Bronchial epithelial cell (primary cell): ENCODE data around the gene TRABD2A. TPM values are rescaled to one million over a fixed set of nuclear protein-coding genes. Genes with fewer than 3 reads are reported as not detected.

Experiments
- DNase-seq: peaks from one replicate; pipeline ENCODE4 v3.0.0-alpha.2; 2010; ENCODE audit warnings: low read depth
- FAIRE-seq: peaks from 2 replicates; lab custom pipeline; 2011; peaks lifted over from hg19 to GRCh38; lab: Jason Lieb, UNC
- H3K27me3 ChIP-seq: 2 replicates; pipeline ENCODE4 v1.5.1; 2011; ENCODE audit warnings: low read length; ENCODE audit not compliant: control insufficient read depth, insufficient read depth
- H3K36me3 ChIP-seq: 2 replicates; pipeline ENCODE4 v1.5.1; 2011; ENCODE audit warnings: low read length; ENCODE audit not compliant: control insufficient read depth, insufficient read depth
- H3K4me3 ChIP-seq: 2 replicates; pipeline ENCODE4 v1.5.1; 2011; ENCODE audit warnings: mild to moderate bottlenecking, low read depth, low read length, control low read depth
- total RNA-seq: library from RNA; depleted of rRNA; stranded (reverse); fragments of >200 nt; gene quantifications from 2 replicates; pipeline ENCODE4 v1.2.1, GENCODE V29; 2014
- TF ChIP-seq, protein P1 (sequence below): IDR thresholded peaks from 2 replicates; pipeline ENCODE4 v1.5.1; 2011; ENCODE audit warnings: mild to moderate bottlenecking, moderate library complexity, low read length, control low read depth, inconsistent platforms; ENCODE audit not compliant: insufficient read depth, severe bottlenecking

Gene TRABD2A
- total RNA-seq, 1 donor from 2014 or later = 1.3 TPM

DNA sequence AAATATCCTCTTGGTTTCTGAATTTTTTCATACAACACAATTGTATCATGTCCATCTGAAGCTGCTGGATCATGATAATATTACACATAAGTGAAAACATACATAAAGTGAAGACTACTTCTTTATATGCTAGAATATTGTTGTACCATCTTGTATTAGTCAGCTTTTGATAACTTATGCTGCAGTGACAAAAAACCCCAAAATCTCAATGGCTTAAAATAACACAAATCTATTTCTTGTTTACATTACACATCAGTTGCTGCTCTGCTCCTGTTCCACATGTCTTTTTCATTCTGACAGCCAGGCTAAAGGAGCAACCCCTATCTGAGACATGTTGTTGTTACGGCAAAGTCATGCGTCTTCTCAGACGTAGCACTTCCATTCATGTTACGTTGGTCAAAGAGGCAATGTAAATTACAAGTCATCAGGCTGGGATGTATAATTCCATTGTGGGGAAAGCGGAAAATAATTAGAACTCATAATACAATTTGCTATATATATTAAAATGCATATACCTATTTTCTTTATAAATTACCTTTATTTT is 30.3 kb upstream of the TRABD2A start:
- H3K27me3 ChIP-seq = no peaks in the 10 kb centered on the region
- TF ChIP-seq, protein P1, sequence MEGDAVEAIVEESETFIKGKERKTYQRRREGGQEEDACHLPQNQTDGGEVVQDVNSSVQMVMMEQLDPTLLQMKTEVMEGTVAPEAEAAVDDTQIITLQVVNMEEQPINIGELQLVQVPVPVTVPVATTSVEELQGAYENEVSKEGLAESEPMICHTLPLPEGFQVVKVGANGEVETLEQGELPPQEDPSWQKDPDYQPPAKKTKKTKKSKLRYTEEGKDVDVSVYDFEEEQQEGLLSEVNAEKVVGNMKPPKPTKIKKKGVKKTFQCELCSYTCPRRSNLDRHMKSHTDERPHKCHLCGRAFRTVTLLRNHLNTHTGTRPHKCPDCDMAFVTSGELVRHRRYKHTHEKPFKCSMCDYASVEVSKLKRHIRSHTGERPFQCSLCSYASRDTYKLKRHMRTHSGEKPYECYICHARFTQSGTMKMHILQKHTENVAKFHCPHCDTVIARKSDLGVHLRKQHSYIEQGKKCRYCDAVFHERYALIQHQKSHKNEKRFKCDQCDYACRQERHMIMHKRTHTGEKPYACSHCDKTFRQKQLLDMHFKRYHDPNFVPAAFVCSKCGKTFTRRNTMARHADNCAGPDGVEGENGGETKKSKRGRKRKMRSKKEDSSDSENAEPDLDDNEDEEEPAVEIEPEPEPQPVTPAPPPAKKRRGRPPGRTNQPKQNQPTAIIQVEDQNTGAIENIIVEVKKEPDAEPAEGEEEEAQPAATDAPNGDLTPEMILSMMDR = no peak
- DNase-seq = no peak

DNA sequence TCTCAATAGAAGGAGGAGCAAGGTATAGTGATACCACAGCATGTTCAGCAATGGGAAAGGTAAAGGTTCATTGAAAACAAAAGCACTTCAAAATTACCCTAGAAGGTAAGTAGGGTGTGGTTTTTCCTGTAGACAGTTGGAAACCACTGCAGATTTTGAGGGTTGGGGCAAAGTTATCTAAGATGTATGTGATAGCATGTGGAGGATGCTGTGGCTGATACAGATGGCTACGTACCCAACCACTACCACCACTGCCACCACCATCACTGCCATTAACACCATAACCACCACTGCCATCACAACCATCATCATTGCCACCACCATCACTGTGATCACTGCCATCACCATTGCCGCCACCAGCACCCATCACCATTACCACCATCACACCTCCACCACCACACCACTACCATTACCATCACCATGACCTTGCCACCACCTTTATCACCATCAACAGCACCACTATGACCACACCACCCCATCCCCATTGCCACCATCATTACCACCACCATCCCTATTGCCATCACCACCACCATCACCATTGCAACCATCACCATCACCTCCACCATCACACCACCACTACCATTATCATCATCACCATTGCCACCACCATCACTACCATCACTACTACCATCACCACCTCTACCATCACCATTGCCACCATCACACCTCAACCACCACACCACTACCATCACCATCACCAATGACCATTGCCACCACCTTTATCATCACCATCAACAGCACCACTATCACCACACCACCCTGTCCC is 28.2 kb upstream of the TRABD2A start:
- peak; percentile 27 for DNase-seq
- Histone ChIP-seq H3K27me3 (no peaks in the 10 kb centered on the region), H3K36me3 (peaks cover 3% of the 10 kb centered on the region), H3K4me3 (no peak overlapping the region)
- TF ChIP-seq, protein P1 = no peak
- FAIRE-seq = no peak

More for the DNA sequence above, 30.3 kb upstream of the TRABD2A start:
- H3K4me3 ChIP-seq = no peak overlapping the region
- peaks cover 2% of the 10 kb centered on the region for H3K36me3 ChIP-seq
- FAIRE-seq = no peak

DNA sequence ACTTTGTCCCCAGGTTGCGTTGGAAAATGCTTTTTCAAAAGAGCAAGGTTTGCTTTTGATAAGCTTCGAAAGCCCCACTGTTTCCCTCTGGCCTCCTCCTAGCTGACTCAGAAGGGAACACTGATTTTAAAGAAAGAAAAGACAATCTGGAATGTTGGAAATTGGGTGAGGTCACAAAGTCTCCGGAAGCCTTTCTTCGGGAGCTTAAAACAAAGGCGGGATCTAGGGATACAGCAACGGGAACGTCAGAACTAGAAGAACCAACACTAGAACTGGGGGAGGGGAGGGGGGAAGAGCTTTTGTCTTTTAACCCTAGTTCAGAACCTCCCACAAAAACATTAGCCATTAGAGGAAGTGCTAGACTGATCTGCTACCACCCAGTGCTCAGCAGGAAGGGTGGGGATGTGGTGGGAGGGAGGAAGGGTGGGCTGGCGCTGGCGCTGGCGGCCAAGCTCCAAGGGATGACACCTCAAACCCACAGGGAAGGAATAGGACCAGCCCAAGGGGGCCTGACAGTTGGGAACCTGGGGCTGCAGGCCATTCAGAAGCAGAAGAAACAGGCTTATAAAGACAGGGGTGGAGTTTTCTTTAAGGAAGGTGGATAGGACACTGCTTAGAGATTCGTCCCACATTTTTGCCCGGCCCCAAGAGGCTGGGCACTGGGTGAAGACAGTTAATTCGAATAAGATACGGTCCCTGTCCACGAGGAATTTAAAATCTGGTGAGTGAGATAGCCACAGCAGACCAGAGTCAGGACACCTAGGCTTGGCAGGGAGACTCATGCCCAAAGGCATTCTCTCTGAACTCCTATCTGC is 26.2 kb upstream of the TRABD2A start:
- peak overlapping the region; percentile 88 for H3K4me3 ChIP-seq
- DNase-seq (peak; percentile 91), FAIRE-seq (no peak)
- no peaks in the 10 kb centered on the region for H3K27me3 ChIP-seq
- peaks cover 3% of the 10 kb centered on the region for H3K36me3 ChIP-seq
- TF ChIP-seq, protein P1 = no peak

DNA sequence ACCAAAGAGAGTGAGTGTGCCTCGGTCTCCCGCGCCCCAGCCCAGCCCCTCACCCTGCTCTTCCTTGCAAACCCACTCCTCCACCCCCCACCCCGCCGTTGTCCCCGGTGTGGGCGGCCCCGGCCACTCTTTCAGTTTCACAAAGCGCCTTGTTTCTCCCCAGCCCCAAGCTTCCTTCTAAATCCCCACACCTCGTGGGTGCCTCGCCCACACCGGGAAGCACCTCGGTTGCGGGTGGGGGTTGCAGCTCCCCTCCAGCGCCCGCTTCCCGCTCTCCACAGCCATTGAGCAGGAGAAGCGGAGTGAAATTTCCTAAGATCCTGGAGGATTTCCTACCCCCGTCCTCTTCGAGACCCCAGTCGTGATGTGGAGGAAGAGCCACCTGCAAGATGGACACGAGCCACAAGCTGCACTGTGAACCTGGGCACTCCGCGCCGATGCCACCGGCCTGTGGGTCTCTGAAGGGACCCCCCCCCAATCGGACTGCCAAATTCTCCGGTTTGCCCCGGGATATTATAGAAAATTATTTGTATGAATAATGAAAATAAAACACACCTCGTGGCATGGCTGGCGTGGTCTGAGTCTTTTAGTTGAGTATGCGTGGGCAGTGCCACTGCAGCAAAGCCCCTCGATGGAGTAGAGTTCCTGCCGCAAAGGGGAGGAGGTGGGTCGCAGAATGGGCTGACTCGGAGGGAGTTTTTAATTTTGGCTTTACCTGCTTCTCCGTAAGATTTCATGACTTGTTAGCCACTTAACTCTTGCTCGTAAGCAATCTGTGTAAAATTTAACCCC is 25.4 kb upstream of the TRABD2A start:
- H3K36me3 ChIP-seq = peaks cover 3% of the 10 kb centered on the region
- FAIRE-seq (no peak), DNase-seq (no peak)
- no peaks in the 10 kb centered on the region for H3K27me3 ChIP-seq
- TF ChIP-seq, protein P1 = no peak
- H3K4me3 ChIP-seq = peak overlapping the region; percentile 88
